Activated naive CD4-positive, alpha-beta T cell treated with anti-CD3 and anti-CD28 coated beads, Interleukin-2, amount 50 U/mL, for 24 hours (primary cell): Measurements from ENCODE around the gene OR2F1.

Source experiments
- H3K27ac Mint-ChIP-seq: one replicate; pipeline ENCODE4 v1.8.0; 2021; ENCODE audit warnings: mild to moderate bottlenecking, mixed read lengths
- H3K27me3 Mint-ChIP-seq: one replicate; pipeline ENCODE4 v1.8.0; 2021; ENCODE audit warnings: mixed read lengths
- H3K36me3 Mint-ChIP-seq: one replicate; pipeline ENCODE4 v1.8.0; 2021; ENCODE audit warnings: mixed read lengths
- H3K4me1 Mint-ChIP-seq: one replicate; pipeline ENCODE4 v1.8.0; 2021; ENCODE audit warnings: mixed read lengths
- H3K4me3 Mint-ChIP-seq: one replicate; pipeline ENCODE4 v1.8.0; 2021; ENCODE audit warnings: mild to moderate bottlenecking, mixed read lengths
- H3K9me3 Mint-ChIP-seq: one replicate; pipeline ENCODE4 v1.8.0; 2021; ENCODE audit warnings: mixed read lengths

The OR2F1 gene

DNA sequence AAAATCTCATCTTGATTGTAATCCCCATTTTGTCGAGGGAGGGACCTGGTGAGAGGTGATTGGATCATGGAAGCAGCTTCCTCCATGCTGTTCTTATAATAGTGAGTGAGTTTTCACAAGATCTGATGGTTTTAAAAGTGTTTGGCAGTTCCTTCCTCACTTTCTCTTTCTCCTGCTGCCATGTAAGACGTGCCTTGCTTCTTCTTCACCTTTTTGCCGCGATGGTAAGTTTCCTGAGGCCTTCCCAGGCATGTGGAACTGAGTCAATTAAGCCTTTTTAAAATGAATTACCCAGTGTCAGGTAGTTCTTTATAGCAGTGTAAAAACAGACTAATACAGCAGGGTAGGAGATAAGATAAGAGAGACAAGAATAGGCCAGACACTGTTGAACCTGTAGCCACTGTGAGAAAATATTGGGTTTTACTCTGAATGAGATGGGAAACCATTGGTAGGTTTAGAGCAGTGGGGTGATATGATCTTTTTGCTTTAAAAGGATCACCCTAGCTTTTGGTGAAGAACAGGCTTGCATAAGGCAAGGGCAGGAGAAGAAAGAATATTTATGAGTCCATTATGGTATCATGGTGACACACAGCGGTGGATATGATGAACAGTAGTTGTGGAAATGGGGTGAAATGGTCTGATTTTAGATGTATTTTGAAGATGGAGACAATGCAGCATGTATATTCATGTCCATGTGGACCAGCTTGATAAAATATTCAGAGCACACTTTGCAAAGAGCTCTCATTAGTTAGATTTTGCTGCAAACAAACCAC, 57.0 kb downstream of the OR2F1 start:
- H3K9me3 Mint-ChIP-seq: peaks cover 9% of the 10 kb centered on the region

More for the DNA sequence above, 57.0 kb downstream of the OR2F1 start:
- Mint-ChIP-seq H3K36me3 (peaks cover 2% of the 10 kb centered on the region), H3K27ac (no peak overlapping the region), H3K4me1 (no peaks in the 10 kb centered on the region), H3K4me3 (no peak overlapping the region), H3K27me3 (peaks cover 12% of the 10 kb centered on the region)
